Stimulated activated naive CD8-positive, alpha-beta T cell treated with anti-CD3 and anti-CD28 coated beads, Interleukin-15, Interleukin-2, amounts not matched to agents 100 U/mL and 50 U/mL, for 24 hours (primary cell): ENCODE measurements around the gene TBX1.
"Not testable (repeated sequence)": the region's sequence is repeated elsewhere in the genome, so short reads cannot be mapped to it uniquely, and the experiment has no call there.

Experiments
- ATAC-seq: fragments of 150-1000 bp; cut with Tn5 transposase; one replicate; pipeline ENCODE4 v1.10.0; 2021
- DNase-seq: peaks from one replicate; pipeline ENCODE4 v3.0.0; 2021

The TBX1 gene

DNA sequence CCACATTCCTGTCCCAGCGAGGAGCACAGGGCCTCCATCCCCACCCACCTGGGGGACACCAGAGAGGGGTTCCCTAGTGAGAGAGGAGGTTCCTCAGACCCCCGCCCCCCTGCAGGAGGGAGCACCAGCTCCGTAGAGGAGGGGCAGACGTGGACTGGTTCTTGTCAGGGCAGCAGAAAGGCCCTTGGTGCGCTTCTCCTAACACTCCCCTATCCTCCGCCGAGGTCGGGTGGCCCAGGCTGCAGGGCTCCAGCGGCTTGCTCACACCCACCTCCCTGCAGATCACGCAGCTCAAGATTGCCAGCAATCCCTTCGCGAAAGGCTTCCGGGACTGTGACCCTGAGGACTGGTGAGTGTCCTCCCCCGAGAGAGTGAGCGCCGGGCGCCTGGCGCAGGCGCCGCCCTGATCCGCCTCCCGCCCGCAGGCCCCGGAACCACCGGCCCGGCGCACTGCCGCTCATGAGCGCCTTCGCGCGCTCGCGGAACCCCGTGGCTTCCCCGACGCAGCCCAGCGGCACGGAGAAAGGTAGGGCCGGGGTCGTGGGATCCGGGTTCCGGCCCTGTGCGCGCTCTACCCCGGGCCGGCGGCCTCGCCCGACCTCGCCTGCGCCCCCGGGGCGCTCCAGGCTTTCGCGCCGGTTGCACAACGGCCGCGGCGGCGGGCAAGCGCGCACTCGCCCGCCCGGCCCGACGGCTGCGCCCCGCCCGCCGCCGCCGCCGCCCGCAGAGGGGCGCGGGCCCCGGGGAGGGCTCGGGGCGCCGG is 5.1 kb downstream of the TBX1 start:
- ATAC-seq (no peak), DNase-seq (no peak)

DNA sequence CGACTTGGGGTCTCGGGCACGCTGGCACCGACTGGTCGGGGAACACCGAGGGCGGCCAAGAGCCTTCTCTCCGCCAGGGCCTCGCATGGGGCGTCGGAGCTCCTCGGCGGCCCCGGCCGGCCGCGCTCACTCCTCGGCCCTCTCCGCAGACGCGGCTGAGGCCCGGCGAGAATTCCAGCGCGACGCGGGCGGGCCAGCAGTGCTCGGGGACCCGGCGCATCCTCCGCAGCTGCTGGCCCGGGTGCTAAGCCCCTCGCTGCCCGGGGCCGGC is 5.6 kb downstream of the TBX1 start:
- no peak for ATAC-seq
- no peak for DNase-seq

DNA sequence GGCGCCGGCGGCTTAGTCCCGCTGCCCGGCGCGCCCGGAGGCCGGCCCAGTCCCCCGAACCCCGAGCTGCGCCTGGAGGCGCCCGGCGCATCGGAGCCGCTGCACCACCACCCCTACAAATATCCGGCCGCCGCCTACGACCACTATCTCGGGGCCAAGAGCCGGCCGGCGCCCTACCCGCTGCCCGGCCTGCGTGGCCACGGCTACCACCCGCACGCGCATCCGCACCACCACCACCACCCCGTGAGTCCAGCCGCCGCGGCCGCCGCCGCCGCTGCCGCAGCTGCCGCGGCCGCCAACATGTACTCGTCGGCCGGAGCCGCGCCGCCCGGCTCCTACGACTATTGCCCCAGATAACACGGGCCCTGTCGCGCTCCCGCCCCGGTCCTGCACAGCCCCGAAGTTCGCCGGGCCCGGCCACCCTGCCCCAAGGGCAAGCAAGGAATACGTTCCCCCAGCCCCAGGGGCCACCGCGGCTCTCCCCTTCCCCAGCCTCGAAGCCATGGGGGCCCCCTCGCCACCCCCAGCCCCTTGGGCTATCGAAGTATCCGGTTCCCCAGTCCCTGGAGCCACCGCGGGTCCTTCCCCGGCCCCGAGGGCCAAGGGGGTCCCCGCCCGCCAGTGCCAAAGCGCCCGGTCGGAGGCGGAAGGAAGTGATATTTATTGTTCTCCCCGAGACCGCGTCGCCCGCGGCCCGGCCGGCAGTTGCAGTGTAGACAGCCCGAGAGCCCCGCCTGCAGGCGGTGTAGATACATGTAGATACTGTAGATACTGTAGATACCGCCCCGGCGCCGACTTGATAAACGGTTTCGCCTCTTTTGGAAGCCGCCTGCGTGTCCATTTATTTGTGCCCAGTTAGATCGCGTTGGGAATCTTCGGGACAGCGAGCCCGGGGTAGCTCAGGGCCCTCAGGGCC is 6.2 kb downstream of the TBX1 start:
- peak; percentile 65 for DNase-seq
- peak; percentile 47 for ATAC-seq

DNA sequence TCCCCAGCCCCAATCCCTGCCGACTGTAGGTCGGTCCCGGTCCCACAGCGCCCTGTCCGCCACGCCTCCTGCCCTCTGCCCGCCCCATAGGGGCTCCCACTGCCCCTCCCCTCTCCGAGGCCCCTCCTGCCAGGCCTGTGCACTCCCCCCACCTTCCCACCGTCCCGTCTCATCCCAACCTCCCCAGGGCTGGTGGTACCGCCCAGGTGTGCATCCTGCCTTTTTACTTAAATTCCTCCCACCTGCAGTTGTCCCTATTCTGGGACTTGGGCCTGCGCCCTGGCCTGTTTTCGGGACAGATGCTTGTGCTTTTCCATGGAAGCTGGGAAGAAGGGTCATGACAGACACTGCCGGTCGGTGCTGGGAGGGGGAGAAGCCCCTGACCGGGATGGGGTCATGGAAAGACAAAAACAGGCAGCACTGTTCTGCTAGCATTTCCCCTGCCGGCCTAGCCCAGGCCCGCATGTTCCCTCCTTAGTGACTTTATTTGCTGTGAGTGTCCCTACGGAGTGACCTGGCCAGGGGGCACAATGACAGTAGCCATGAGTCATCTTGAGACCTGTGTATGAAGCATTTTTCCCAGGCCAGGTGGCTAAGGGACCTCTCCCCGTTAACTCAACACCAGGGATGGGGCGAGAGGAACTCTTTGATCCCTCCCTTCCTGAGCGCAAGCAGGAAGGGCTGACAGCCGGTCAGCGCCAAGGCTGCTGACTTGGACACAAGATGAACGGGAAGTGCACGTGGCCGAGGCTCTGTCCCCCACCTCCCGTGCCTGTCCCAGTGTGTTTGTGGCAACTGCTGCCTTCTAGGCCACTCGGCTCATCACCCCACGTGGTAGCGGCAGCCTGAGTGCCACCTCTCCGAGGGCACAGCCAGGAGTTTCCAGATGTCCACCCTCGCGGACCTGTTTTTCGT is 7.1 kb downstream of the TBX1 start:
- no peak for DNase-seq
- no peak for ATAC-seq

DNA sequence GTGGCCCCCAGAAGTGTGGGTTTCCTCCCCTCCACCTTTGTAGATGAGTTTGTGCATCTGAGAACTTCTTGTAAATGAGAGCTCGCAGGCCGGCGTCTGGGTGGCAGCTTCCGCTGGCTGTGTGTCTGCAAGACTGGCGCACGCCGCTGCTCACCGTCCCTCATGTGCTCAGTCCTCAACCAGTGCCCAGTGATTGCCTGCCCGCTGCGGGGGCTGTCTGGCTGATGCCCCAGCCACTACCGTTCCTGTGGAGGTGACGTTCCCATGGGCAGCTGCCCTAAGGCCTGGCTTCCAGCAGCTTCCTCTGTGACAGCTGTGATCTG is 8.8 kb downstream of the TBX1 start:
- DNase-seq (no peak), ATAC-seq (no peak)

DNA sequence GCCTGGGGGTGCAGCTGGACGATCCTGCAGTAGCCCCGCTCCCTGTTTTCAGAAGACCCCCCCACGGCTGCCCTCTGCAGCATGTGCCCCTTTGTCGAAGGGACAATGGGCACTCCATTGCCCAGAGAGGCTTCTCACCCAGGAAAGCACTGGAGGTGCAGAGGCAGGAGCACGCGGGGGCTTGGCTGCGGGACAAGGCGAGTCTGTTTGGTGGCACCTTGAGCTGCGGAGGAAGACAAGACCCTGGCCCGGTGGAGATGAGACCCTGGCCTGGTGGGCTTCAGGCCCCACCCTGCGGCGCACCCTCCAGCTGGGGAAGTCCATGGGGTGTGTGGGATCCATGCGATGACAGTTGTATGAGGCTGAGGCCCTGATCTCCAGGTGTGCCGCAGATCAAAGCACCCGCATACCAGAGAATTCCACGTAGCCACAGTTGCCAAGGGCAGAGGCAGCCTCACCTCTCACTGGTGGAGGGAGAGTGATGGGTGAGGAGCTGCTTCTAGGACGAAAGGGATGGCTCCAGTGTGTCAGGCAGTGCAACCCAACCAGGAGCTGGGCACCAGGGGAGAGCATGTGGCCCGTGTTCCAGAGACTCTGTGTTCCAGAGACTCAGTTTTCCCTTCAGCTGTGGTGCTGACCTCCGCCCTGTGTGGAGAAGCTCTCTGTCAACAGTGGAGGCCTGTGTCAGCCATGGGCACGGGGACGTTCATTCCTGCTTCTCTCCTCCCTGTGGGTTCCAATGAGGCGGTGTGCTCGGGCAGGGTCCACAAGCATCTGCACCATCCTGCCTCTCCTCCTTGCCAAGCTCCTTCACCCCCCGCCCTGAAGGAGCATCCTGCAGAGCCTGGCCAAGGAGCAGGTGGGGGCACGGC is 10.0 kb downstream of the TBX1 start:
- ATAC-seq: no peak
- no peak for DNase-seq

DNA sequence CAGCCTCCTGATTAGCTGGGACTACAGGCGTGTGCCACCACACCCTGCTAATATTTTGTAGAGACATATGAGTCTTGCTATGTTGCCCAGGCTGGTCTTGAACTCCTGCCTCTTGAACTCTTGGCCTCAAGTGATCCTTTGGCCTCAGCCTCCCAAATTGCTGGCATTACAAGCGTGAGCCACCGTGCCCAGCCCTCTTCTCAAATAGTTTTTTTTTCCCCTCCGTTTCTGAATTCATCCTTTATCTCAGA is 11.8 kb downstream of the TBX1 start:
- ATAC-seq (no peak), DNase-seq (no peak)

DNA sequence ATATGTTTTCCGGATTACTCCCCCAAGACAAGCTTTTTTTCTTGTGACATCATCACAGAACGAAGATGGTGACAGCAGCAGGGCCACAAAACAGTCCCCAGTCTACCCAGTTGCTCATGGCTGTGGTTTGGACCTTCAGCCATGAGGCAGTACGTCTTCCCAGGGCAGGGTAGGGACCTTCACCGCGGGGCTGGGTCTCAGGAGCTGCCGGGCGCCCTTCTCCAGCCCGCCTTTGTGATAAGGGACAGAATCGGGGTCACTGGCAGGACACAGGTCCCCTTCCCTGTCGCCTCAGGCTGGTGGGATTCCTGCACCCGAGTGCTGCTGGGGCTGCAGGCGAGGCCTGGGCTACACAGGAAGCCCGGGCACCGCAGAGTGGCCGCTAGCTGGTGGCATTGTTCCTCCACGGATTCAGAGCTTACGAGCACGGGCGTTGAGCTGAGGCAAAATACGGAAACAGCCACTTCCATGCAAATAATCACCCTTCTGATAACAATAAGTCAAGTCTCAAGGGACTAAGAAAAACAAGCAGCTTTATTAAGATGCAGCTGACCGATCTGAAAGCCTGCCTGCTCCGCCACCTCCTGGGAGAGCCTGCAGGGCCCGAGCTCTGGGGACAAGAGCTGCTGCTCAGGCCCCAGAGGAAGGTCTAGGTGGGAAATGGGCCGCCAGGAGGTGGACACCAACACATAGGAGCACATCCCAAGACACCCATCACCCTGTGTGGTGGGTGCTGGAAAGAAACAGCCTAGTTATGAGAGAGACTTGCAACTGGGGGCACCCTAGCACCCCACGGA is 12.3 kb downstream of the TBX1 start:
- ATAC-seq (no peak), DNase-seq (no peak)

DNA sequence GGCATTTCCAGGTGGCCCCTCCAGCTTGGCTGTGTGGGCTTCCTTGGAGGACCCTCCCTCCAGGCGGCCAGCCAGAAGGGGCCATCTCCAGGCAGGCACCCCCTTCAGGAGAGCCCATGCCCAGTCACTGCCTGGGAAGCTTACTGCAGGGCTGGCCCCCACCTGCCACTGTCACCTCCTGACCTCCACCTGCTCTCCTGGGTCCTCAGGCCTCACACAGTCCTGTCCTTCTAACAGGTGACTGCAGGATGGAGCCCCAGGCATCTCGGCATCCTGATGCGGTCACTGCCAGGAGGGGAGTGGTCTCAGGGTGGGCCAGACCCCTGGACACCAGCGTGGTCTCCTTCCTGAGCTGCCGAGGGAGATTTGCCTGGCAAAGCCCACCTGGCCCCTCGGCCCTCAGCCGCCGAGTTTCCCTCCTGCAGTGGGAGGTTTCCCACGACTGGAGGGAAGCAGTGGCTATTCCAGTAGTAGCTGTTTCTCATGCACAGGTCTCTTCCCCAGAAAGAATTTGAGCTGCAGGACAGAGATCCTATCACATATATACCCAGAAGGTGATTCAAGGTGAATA is 13.0 kb downstream of the TBX1 start:
- DNase-seq: no peak
- no peak for ATAC-seq

DNA sequence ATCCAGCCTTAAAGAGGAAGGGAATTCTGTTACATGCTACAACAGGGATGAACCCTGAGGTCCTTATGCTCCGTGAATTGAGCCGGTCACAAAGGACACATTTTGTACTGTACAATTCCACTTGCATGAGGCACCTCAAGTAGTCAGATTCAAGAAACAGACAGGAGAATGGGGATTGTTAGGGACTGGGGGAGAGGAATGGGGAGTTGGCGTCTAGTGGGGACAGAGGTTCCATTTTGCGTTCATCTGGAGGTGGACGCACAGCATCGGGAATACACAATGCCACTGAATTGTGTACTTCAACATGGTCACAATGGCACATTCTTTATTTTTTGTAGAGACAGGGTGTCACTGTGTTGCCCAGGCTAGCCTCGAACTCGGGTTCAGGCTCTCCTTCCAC is 14.1 kb downstream of the TBX1 start:
- DNase-seq (no peak), ATAC-seq (no peak)

DNA sequence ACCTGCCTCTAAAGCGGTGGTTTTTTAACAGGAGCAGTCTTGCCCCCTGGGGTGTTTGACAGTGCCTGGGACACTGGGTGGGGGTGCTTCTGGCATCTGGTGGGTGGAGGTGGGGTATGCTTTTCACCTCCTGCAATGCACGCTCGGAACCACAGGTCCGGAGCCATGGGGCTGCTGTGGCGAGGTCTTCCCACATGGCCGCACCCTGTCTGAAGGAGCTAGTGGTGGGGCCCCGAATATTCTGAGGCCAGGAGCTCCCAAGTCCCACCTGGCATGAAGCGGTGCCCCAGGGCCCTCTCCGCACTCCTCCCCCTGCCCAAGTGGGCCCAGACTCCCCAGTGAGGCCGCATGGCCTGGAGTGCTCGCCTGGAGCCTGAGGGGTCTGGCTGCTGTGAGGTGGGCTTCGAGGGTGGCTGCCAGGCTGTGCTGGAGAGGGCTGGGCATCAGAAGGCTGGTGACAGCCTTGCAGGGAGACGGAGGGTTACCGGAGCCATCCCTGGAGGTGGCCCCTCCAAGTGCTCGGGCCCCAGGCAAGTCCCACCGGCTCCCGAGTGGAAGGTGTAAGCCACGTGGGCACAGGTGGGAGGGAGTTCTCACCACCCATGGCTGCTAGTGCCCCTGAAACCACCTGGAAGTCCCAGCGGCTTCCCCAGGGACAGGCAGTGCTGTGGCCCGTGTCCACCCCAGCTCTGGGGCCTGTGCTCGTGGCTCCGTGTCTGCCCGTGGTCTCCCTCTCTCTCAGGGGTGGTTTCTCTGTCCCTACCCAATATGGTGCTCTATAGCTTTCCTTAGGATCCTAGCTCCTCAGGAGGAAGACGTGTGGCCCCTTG is 15.1 kb downstream of the TBX1 start:
- ATAC-seq: no peak

DNA sequence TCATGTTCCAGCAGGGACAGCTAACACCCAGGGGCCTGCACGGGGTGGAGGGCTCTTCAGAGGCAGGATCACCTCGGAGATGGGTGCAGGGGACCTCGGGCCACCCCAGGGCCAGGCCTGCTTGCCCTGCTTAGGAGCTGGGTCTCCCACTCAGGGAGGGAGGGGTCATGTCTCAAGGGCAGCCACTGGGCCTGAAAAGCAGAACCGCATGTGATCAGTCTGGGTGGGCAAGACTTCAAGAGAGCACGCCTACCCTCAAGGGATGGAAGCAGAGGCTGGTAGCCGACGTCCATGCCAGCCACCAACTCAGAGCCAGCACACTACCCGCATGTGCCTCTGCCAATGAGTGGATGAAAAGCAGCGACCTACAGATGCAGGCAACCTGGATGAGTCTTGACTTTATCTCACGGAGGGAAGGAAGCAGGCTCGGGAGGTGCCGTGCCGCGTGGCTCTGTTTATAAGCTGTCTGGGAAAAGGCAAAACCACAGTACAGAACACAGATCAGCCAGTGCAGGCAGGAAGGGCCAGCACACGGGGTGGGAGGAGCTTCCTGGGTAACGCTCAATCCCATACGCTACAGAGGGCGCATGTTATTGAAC is 16.0 kb downstream of the TBX1 start:
- no peak for DNase-seq
- no peak for ATAC-seq

More for the DNA sequence above, 15.1 kb downstream of the TBX1 start:
- DNase-seq: no peak

DNA sequence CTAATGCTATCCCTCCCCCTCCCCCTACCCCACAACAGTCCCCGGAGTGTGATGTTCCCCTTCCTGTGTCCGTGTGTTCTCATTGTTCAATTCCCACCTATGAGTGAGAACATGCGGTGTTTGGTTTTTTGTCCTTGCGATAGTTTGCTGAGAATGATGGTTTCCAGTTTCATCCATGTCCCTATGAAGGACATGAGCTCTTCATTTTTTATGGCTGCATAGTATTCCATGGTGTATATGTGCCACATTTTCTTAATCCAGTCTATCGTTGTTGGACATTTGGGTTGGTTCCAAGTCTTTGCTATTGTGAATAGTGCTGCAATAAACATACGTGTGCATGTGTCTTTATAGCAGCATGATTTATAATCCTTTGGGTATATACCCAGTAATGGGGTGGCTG is 16.6 kb downstream of the TBX1 start:
- not testable (repeated sequence) for DNase-seq, ATAC-seq

DNA sequence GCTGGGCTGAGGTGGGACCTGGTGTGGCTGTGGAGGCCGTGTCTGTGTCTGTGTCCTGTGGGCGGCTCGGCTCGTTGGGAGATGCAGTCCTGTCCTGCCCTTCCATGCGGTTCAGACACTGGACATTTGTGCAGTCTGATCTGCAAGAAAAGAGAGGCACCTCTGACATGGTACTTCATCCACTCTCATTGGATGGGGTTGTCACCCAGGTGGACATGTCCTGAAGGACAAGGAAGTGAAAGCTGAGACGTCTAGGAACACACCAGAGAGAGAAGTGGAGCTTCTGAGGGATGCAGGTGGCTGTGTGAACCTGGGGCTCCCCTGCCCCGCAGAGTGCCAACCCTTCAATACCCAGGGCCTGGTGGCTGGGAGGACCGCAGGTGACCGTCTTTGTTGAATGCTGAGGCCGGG is 18.4 kb downstream of the TBX1 start:
- ATAC-seq: no peak
- DNase-seq: no peak

DNA sequence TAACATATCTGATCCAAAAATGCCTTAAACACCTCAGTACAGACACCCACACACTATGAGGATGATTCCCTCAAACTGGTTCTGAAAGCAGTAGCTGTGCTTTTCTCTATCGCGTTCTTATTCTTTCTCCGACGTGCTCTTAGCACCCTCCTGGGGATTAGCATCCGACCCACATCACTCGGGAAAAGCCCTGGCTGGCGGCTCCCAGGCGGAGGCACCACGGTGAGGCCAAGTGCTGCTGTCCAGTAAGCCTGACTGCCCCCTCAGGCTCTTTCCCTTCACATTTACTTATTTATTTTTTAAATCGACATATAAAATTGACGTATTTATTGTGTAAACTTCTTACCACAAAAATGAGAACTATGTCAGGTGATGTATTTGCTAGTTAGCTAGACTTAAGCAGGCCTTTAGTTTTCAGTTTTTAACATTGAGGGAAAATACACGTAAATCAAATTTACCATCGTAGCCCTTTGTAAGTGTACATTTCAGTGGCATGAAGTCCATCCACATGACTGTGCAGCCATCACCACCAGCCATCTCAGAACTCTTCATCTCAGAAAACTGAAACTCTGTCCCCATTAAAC is 19.2 kb downstream of the TBX1 start:
- no peak for DNase-seq
- no peak for ATAC-seq

DNA sequence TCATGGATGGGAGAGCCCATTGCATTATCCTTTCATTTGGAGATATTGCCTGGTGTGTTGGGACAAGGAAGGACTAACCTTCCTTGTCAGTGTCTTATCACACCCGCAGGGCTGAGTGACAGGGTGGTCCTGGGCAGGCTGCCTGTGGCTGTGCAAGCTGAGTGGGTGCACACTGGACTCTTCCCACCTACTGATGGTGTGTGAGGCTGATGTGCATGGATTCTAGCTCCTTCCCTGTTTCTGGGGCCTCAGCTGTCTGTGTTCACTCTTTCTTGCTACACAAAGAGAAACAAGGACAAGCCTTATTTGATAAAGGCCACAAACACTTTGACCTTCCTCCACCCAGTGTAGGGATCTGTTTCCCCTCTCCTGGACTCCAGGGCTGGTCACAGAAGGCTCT is 22.0 kb downstream of the TBX1 start:
- DNase-seq (no peak), ATAC-seq (no peak)

DNA sequence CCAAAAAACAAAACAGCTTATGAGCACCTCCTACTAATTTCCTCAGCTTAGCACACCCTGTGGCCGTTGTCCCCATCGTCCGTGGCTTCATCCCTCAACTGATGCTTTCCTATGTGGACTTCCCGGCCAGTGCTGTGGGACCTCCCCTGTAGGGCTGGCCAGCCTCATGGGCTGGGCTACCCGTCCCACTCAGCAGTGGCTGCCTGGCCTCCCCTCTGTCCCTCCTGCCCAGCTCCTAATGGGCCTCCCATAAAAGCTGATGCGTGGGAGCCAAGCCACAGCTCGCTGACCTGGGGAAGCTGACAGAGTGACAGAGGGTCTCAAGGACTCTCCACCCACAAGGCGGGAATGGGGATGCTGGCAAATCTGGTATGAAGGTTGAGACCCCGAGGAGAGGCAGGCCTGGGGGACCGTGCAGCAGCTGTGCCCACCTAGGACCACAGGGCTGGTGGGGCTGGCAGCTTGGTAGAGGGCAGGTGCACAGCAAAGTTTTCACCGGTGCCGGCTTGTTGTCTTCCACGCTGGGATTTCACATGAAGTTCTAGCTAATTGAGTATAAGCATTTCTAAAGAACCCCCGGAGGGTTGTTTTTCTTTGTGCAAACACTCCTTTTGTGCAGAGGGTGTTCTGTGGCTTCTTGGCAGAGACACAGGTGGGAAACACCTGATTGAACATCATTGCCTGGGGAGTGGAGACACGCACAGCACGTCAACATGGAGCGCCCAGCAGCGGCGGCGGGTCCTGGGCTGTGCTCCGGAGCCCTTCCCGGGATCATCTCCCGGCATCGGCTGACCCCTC is 23.2 kb downstream of the TBX1 start:
- DNase-seq (no peak), ATAC-seq (no peak)
